PFSK-1 (cell line): ENCODE measurements around the gene ERICH2.

Experiments used
- FOXP2 ChIP-seq: optimal IDR thresholded peaks from 2 replicates; pipeline ENCODE3; 2011; ENCODE audit warnings: borderline replicate concordance, control low read depth, inconsistent platforms; ENCODE audit not compliant: insufficient read depth; ENCODE audit errors: extremely low read length, extremely low read depth
- POLR2AphosphoS5 ChIP-seq: IDR thresholded peaks from 2 replicates; pipeline ENCODE4 v1.6.1; 2012; ENCODE audit warnings: low read depth, mild to moderate bottlenecking, control low read depth, low read length, moderate library complexity
- REST ChIP-seq, 2 experiments: IDR thresholded peaks; 2 replicates each; pipeline versions ENCODE4 v1.6.1 to v1.8.0; 2011 to 2012; ENCODE audit warnings: low read depth in 2 of 2, low read length in 2 of 2, control low read depth in 1 of 2, inconsistent platforms in 1 of 2, mild to moderate bottlenecking in 1 of 2, moderate library complexity in 1 of 2; ENCODE audit not compliant: insufficient read depth in 1 of 2
- TAF1 ChIP-seq: IDR thresholded peaks from 2 replicates; pipeline ENCODE4 v1.6.1; 2012; ENCODE audit warnings: low read length, control low read depth, borderline replicate concordance; ENCODE audit not compliant: insufficient read depth

GRCh38 chr2:170766693-170767092, 3.5 kb upstream of the ERICH2 start:
- no peak for TF ChIP-seq POLR2AphosphoS5
- TF ChIP-seq TAF1: no peak
- TF ChIP-seq REST (IDR thresholded peaks at IDR 0.05; ENCODE audit: insufficient read depth in 1 of 2, low read depth in 2 of 2, low read length in 2 of 2): no peak
- TF ChIP-seq FOXP2: no peak
